Measurements from ENCODE around the gene MDM2. TPM values are rescaled to one million over a fixed set of nuclear protein-coding genes. Genes with fewer than 3 reads are reported as not detected.

MDM2 gene
- total and polyA plus RNA-seq, 10 donors: 41.5 to 248 (median 111) TPM

- H3K9me3 ChIP-seq: no peaks in the 10 kb centered on the region
- H3K4me1 ChIP-seq: peaks cover 3 to 23% (median 13%) of the 10 kb centered on the region in 6 donors
- TF ChIP-seq POLR2AphosphoS5 (IDR thresholded peaks at IDR 0.05) (no peak), POLR2A (IDR thresholded peaks at IDR 0.05) (no peak), CTCF (IDR thresholded peaks at IDR 0.05 in 8 of 11, conservative IDR thresholded peaks at IDR 0.05 in 3 of 11) (no peak)
- intact Hi-C loops (cut with DNase I; ENCODE audit: low total_unique reads): no loop called here
- no peak for DNase-seq
- H3K27ac ChIP-seq: no peak overlapping the region
- H3K36me3 ChIP-seq: no peaks in the 10 kb centered on the region
- H3K27me3 ChIP-seq (replicated peaks in 1 of 7): no peaks in the 10 kb centered on the region
- WGBS, 5 donors: 96 to 100% (median 99%) methylated on average over 2 of the region's 2 CpGs
- H3K4me3 ChIP-seq: no peak overlapping the region
Observed at GRCh38 chr12:68791897-68792481, 16.0 kb upstream of the MDM2 start.

DNA sequence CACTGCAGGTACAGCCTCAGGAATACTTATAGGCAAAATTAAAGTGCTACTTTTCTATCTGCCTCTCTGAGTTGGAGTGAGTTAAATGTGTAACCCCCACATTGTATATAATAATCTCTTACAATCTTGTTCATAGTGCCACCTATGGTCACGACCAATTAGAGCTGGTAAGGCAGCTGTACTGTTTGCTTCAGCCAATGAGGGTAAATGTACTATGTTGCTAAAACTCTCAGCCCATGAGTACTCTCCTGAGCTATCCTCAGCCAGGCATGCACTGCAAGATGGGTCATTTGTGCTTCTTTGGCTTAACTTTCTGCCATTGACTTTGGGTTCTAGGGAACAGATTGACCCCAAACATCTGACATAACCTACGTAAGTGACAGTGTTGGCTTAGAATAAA lies 15.0 kb upstream of the MDM2 start:
- WGBS, 5 donors: 69 to 81% (median 75%) methylated on average over 2 of the region's 2 CpGs
- no peaks in the 10 kb centered on the region for H3K9me3 ChIP-seq
- peaks cover 0 to 13% (median 4%) of the 10 kb centered on the region in 6 donors for H3K4me1 ChIP-seq
- H3K27ac ChIP-seq: no peak overlapping the region
- TF ChIP-seq POLR2AphosphoS5 (IDR thresholded peaks at IDR 0.05) (no peak), POLR2A (IDR thresholded peaks at IDR 0.05) (no peak), CTCF (IDR thresholded peaks at IDR 0.05 in 8 of 11, conservative IDR thresholded peaks at IDR 0.05 in 3 of 11) (no peak)
- intact Hi-C loops (cut with DNase I; ENCODE audit: low total_unique reads): no loop called here
- H3K36me3 ChIP-seq: no peaks in the 10 kb centered on the region
- no peak overlapping the region for H3K4me3 ChIP-seq
- no peaks in the 10 kb centered on the region for H3K27me3 ChIP-seq (replicated peaks in 1 of 7)
- no peak for DNase-seq

- TF ChIP-seq POLR2AphosphoS5 (IDR thresholded peaks at IDR 0.05) (no peak), CTCF (IDR thresholded peaks at IDR 0.05 in 8 of 11, conservative IDR thresholded peaks at IDR 0.05 in 3 of 11) (no peak), POLR2A (IDR thresholded peaks at IDR 0.05) (no peak)
- DNase-seq: no peak
- H3K4me3 ChIP-seq: no peak overlapping the region
- H3K27ac ChIP-seq: no peak overlapping the region
- intact Hi-C loops (cut with DNase I; ENCODE audit: low total_unique reads): no loop called here
- WGBS, 5 donors: 93 to 96% (median 94%) methylated on average over 4 of the region's 4 CpGs
- H3K36me3 ChIP-seq: no peaks in the 10 kb centered on the region
- peaks cover 0 to 8% (median under 1%) of the 10 kb centered on the region in 6 donors for H3K4me1 ChIP-seq
- H3K27me3 ChIP-seq (replicated peaks in 1 of 7): no peaks in the 10 kb centered on the region
- no peaks in the 10 kb centered on the region for H3K9me3 ChIP-seq
Observed at GRCh38 chr12:68793436-68793835, 14.5 kb upstream of the MDM2 start.

DNA sequence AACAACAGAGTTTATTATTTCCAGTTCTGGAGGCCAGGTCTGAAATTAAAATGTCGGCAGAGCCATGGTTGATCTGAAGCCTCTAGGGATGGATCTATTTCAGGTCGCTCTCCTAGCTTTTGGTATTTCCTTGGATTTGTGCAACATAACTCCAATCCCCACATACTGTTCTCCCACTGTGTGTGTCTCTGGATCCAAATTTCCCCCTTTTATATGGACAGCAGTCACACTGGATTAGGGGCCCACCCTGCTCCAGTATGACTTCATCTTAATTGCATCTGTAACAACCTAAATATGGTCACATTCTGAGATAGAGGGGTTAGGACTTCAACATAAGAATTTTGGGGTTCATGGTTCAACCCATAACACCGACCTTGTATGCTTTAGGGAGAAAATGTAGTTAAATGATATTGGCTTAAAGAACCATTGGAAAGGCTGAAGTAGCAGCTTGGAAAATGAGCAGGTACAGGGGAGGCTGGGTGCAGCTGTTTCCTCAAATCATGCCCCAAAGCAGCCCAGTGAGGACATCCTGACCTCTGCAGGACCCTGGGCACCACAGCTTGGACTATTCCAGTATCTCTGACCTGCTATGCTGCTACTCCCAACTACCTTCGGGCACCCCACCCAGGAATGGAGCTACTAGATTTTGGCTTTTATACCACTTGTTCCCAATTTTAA lies 13.9 kb upstream of the MDM2 start:
- Histone ChIP-seq H3K4me1 (peaks cover 0 to 2% (median 0%) of the 10 kb centered on the region in 6 donors), H3K36me3 (no peaks in the 10 kb centered on the region), H3K27ac (no peak overlapping the region), H3K4me3 (no peak overlapping the region), H3K9me3 (no peaks in the 10 kb centered on the region), H3K27me3 (replicated peaks in 1 of 7) (no peaks in the 10 kb centered on the region)
- no peak for DNase-seq
- TF ChIP-seq CTCF (IDR thresholded peaks at IDR 0.05 in 8 of 11, conservative IDR thresholded peaks at IDR 0.05 in 3 of 11) (no peak), POLR2AphosphoS5 (IDR thresholded peaks at IDR 0.05) (no peak), POLR2A (IDR thresholded peaks at IDR 0.05) (no peak)
- WGBS, 5 donors: 95 to 99% (median 98%) methylated on average over 4 of the region's 4 CpGs
- intact Hi-C loops (cut with DNase I; ENCODE audit: low total_unique reads): no loop called here

Data from spleen (tissue), 11 donors.